ENCODE results near the gene UMAD1. TPM values are rescaled to one million over a fixed set of nuclear protein-coding genes. Genes with fewer than 3 reads are reported as not detected.

Gene UMAD1
- total and polyA plus RNA-seq, 2 of the 13 experiments (the other 11 are each of a cell fraction or from before 2014, with no cell fraction given) = 16.8 to 17.6 TPM

DNA sequence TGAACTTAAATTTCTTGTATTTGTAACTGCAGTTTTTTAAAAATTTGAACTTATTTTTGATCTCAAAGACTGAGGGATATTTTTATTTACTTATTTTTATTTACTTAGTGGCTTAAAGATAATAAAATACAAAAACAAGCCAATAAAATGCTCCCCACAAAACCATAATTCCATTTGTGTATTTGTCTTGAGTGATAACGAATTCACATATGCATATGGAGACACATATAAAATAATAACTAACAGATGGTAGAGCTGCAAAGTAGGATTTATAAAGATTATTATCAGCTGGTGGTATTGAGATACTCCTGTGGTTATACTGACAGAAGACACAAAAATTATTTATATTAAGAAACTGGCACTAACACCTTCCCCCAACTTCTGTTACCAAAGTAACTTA is 168.1 kb downstream of the UMAD1 start:
- no peak overlapping the region for H2AFZ ChIP-seq (ENCODE audit: low read length)
- 98% methylated on average over 1 of the region's 1 CpG for WGBS (ENCODE audit: low lambda C conversion rate)
- POLR2A ChIA-PET = no interaction called here
- intact Hi-C loops (cut with micrococcal nuclease; ENCODE audit: unreplicated experiment) = no loop called here
- no peaks in the 10 kb centered on the region for H3K9me3 ChIP-seq (ENCODE audit: low read length)
- H3K4me3 ChIP-seq (replicated peaks in 1 of 3; ENCODE audit: insufficient read depth in 1 of 3, low read depth in 2 of 3, low read length in 3 of 3) = no peak overlapping the region
- no peaks in the 10 kb centered on the region for H3K79me2 ChIP-seq (ENCODE audit: insufficient read depth, low read length)
- no peak overlapping the region for H3K27ac ChIP-seq (ENCODE audit: extremely low read length, insufficient read depth, low read length)
- H3K4me2 ChIP-seq (ENCODE audit: low read depth, low read length) = no peak overlapping the region
- FAIRE-seq (no peak), DNase-seq (ENCODE audit: low spot score) (no peak), ATAC-seq (no peak)
- no peaks in the 10 kb centered on the region for H3K36me3 ChIP-seq (replicated peaks in 1 of 2; ENCODE audit: control insufficient read depth in 1 of 2, insufficient read depth in 2 of 2, low read length in 2 of 2)
- CTCF ChIA-PET (ENCODE audit: low intra/inter-chr PET ratio, low total read pairs) = no interaction called here
- no peak overlapping the region for H3K9ac ChIP-seq (ENCODE audit: insufficient read depth, low read depth, low read length)
- no TSS peak for BruUV-seq (replicated peaks)
- H3K4me1 ChIP-seq (ENCODE audit: insufficient read depth, low read length) = no peaks in the 10 kb centered on the region
- H4K20me1 ChIP-seq (ENCODE audit: insufficient read depth, low read length) = no peaks in the 10 kb centered on the region
- H3K27me3 ChIP-seq (ENCODE audit: control insufficient read depth in 1 of 2, insufficient read depth in 2 of 2, low read length in 2 of 2) = no peaks in the 10 kb centered on the region
- in situ Hi-C loops (cut with HindIII; ENCODE audit: extremely low pct_ligation_motif_present, low pct_unique_long_range_greater_than_20kb) = no loop called here
- no peak for TF ChIP-seq FOXA3 (CRISPR knock-in tag; IDR thresholded peaks at IDR 0.05)
- TF ChIP-seq, protein P1, sequence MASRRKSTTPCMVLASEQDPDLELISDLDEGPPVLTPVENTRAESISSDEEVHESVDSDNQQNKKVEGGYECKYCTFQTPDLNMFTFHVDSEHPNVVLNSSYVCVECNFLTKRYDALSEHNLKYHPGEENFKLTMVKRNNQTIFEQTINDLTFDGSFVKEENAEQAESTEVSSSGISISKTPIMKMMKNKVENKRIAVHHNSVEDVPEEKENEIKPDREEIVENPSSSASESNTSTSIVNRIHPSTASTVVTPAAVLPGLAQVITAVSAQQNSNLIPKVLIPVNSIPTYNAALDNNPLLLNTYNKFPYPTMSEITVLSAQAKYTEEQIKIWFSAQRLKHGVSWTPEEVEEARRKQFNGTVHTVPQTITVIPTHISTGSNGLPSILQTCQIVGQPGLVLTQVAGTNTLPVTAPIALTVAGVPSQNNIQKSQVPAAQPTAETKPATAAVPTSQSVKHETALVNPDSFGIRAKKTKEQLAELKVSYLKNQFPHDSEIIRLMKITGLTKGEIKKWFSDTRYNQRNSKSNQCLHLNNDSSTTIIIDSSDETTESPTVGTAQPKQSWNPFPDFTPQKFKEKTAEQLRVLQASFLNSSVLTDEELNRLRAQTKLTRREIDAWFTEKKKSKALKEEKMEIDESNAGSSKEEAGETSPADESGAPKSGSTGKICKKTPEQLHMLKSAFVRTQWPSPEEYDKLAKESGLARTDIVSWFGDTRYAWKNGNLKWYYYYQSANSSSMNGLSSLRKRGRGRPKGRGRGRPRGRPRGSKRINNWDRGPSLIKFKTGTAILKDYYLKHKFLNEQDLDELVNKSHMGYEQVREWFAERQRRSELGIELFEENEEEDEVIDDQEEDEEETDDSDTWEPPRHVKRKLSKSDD (CRISPR knock-in tag; IDR thresholded peaks at IDR 0.05; ENCODE audit: low read depth) = no peak
- TF ChIP-seq, protein P2, sequence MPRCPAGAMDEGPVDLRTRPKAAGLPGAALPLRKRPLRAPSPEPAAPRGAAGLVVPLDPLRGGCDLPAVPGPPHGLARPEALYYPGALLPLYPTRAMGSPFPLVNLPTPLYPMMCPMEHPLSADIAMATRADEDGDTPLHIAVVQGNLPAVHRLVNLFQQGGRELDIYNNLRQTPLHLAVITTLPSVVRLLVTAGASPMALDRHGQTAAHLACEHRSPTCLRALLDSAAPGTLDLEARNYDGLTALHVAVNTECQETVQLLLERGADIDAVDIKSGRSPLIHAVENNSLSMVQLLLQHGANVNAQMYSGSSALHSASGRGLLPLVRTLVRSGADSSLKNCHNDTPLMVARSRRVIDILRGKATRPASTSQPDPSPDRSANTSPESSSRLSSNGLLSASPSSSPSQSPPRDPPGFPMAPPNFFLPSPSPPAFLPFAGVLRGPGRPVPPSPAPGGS (CRISPR knock-in tag; IDR thresholded peaks at IDR 0.05) = no peak
- TF ChIP-seq ZNF460 (CRISPR knock-in tag; IDR thresholded peaks at IDR 0.05; ENCODE audit: borderline replicate concordance) = no peak
- TF ChIP-seq SUZ12 (IDR thresholded peaks at IDR 0.05; ENCODE audit: low read depth, low read length) = no peak
- TF ChIP-seq MXD4 (CRISPR knock-in tag; IDR thresholded peaks at IDR 0.05) = no peak
- TF ChIP-seq, protein P3, sequence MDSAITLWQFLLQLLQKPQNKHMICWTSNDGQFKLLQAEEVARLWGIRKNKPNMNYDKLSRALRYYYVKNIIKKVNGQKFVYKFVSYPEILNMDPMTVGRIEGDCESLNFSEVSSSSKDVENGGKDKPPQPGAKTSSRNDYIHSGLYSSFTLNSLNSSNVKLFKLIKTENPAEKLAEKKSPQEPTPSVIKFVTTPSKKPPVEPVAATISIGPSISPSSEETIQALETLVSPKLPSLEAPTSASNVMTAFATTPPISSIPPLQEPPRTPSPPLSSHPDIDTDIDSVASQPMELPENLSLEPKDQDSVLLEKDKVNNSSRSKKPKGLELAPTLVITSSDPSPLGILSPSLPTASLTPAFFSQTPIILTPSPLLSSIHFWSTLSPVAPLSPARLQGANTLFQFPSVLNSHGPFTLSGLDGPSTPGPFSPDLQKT (CRISPR knock-in tag; IDR thresholded peaks at IDR 0.05; ENCODE audit: borderline replicate concordance) = no peak
- TF ChIP-seq ZNF350 (CRISPR knock-in tag; IDR thresholded peaks at IDR 0.05; ENCODE audit: borderline replicate concordance, low read depth) = no peak
- TF ChIP-seq SP5 (CRISPR knock-in tag; IDR thresholded peaks at IDR 0.05; ENCODE audit: borderline replicate concordance, low read depth) = no peak
- TF ChIP-seq SP1 (IDR thresholded peaks at IDR 0.05) = no peak
- no peak for TF ChIP-seq SP1 (CRISPR knock-in tag; IDR thresholded peaks at IDR 0.05)
- TF ChIP-seq, protein P4, sequence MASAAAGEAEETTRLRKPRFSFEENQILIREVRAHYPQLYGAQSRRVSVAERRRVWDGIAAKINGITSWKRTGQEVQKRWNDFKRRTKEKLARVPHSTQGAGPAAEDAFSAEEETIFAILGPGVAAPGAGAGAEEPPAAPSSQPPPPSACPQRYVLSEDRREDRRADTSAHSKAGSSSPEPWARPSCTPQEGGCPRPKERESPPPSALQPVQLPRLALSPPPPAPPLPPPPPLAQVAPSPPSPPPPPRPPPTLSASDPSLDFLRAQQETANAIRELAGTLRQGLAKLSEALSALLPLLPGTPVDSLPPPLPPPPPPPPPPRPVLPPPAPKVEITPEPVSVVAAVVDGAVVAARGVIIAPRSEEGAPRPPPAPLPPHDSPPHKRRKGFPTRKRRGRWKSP (CRISPR knock-in tag; IDR thresholded peaks at IDR 0.05) = no peak
- TF ChIP-seq, protein P5, sequence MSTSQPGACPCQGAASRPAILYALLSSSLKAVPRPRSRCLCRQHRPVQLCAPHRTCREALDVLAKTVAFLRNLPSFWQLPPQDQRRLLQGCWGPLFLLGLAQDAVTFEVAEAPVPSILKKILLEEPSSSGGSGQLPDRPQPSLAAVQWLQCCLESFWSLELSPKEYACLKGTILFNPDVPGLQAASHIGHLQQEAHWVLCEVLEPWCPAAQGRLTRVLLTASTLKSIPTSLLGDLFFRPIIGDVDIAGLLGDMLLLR (CRISPR knock-in tag; IDR thresholded peaks at IDR 0.05) = no peak
- TF ChIP-seq, protein P6, sequence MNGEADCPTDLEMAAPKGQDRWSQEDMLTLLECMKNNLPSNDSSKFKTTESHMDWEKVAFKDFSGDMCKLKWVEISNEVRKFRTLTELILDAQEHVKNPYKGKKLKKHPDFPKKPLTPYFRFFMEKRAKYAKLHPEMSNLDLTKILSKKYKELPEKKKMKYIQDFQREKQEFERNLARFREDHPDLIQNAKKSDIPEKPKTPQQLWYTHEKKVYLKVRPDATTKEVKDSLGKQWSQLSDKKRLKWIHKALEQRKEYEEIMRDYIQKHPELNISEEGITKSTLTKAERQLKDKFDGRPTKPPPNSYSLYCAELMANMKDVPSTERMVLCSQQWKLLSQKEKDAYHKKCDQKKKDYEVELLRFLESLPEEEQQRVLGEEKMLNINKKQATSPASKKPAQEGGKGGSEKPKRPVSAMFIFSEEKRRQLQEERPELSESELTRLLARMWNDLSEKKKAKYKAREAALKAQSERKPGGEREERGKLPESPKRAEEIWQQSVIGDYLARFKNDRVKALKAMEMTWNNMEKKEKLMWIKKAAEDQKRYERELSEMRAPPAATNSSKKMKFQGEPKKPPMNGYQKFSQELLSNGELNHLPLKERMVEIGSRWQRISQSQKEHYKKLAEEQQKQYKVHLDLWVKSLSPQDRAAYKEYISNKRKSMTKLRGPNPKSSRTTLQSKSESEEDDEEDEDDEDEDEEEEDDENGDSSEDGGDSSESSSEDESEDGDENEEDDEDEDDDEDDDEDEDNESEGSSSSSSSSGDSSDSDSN (CRISPR knock-in tag; IDR thresholded peaks at IDR 0.05) = no peak
- TF ChIP-seq ZNF124 (CRISPR knock-in tag; IDR thresholded peaks at IDR 0.05) = no peak
- TF ChIP-seq RORA (CRISPR knock-in tag; IDR thresholded peaks at IDR 0.05) = no peak
- TF ChIP-seq KDM5B (CRISPR knock-in tag; IDR thresholded peaks at IDR 0.05; ENCODE audit: borderline replicate concordance) = no peak
